AG04450 (cell line): ENCODE data around the gene LRRC57. TPM values are rescaled to one million over a fixed set of nuclear protein-coding genes. Genes with fewer than 3 reads are reported as not detected.
A peak's percentile ranks its signal among the peaks of the same experiment; 100 is the strongest.

Experiments used
- CTCF ChIA-PET: fragments of 300-600, 350-600 bp; formaldehyde crosslinking; extraction: SDS; loops from one replicate; lab custom pipeline; 2022; ENCODE audit warnings: antibody characterized with exemption, inconsistent platforms; lab: Charles Lee
- POLR2A ChIA-PET: fragments of 350-600 bp; formaldehyde crosslinking; extraction: SDS; loops from one replicate; lab custom pipeline; 2021; ENCODE audit warnings: antibody characterized with exemption, inconsistent platforms; lab: Yijun Ruan, JAX
- DNase-seq: peaks from one replicate; pipeline ENCODE4 v3.0.0-alpha.2; 2011; ENCODE audit warnings: low read depth, low spot score
- H3K27ac ChIP-seq: one replicate; pipeline ENCODE4 v1.5.1; 2012; ENCODE audit warnings: low read depth, low read length, control low read depth
- H3K27me3 ChIP-seq: one replicate; pipeline ENCODE4 v1.6.0; 2012; ENCODE audit warnings: low read length; ENCODE audit not compliant: control insufficient read depth, insufficient read depth
- H3K4me3 ChIP-seq: 2 replicates; pipeline ENCODE4 v1.5.1; 2011; ENCODE audit warnings: mild to moderate bottlenecking, low read depth, low read length, control low read depth
- H3K9me3 ChIP-seq: 2 replicates; pipeline ENCODE4 v1.5.1; 2012; ENCODE audit warnings: low read length; ENCODE audit not compliant: control insufficient read depth, insufficient read depth
- polyA plus RNA-seq: library from polyadenylated mRNA; depleted of rRNA; stranded (reverse); fragments of >200 nt; gene quantifications from 2 replicates; pipeline ENCODE4 v1.2.3, GENCODE V29; 2011; rRNA removed
- TF ChIP-seq, protein P1 (sequence below): IDR thresholded peaks from 2 replicates; pipeline ENCODE4 v1.5.1; 2011; ENCODE audit warnings: low read depth, low read length, control low read depth, inconsistent platforms

LRRC57 gene
- polyA plus RNA-seq, 1 experiment = 18.3 TPM

DNA sequence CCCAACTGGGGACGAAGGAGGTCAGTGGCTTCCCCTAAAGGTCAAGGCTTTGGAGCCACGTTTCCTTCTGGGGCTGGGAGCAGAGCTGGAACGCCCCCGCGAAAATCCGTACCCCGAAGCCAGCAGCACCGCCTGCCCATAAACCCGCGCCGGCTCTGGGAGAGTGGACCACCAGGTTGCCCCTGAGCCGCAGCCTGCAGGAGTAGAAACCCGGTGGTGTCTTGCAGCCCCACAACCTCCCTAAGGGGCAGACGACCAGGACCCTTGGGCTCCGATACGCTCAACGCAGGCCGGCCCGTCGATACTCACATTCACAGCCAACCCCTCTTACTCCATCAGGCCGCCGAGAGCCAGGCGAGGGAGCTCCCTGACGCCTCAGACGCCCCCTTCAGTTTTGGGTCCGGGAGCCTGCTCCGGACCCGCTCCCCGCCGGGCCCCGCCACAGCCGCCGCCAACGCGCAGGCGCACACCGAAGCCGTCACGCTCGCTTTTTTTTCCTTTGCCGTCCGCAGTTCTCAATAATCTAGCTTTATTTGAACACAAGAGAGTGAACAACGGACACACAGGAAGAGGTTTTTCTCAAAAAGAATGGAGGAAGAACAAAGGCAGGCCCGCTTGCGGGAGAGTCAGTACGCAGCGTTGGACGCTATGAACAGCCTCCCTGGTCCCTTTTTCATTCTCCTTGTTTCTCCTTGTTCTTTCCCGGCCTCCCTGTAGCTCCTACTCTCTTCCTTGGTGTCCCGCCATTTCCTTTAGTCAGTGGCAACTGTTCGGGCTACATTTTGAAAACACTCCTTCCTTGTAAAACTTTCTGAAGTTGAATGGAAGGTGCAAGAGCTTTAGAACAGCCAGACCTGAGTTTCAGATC is 57.7 kb downstream of the LRRC57 start, which contains the start of gene ZNF106:
Gene ZNF106 (minus strand): TSS at position 471 of the 868 bp plus-strand sequence. CDS start 18,852 bp downstream, outside the sequence.
- ChIA-PET CTCF (interaction anchor here (0.8 to 1.6 kb wide), 2 partner anchors 14 to 160 kb away, joined by 4 to 6 read pairs; no protein-coding TSS in a partner anchor), POLR2A (interaction anchor here (0.5 to 2.0 kb wide), 8 partner anchors 8 to 218 kb away, joined by 3 to 8 read pairs (median 4); partner anchors contain the start of genes GANC, HAUS2, LRRC57 and STARD9)
- Histone ChIP-seq H3K4me3 (peak within 1 kb of the TSS; percentile 77), H3K27ac (peak within 1 kb of the TSS; percentile 99), H3K9me3 (no peaks in the 10 kb centered on the region; the same call in 1 of the 2 replicates), H3K27me3 (no peaks in the 10 kb centered on the region)
- TF ChIP-seq, protein P1, sequence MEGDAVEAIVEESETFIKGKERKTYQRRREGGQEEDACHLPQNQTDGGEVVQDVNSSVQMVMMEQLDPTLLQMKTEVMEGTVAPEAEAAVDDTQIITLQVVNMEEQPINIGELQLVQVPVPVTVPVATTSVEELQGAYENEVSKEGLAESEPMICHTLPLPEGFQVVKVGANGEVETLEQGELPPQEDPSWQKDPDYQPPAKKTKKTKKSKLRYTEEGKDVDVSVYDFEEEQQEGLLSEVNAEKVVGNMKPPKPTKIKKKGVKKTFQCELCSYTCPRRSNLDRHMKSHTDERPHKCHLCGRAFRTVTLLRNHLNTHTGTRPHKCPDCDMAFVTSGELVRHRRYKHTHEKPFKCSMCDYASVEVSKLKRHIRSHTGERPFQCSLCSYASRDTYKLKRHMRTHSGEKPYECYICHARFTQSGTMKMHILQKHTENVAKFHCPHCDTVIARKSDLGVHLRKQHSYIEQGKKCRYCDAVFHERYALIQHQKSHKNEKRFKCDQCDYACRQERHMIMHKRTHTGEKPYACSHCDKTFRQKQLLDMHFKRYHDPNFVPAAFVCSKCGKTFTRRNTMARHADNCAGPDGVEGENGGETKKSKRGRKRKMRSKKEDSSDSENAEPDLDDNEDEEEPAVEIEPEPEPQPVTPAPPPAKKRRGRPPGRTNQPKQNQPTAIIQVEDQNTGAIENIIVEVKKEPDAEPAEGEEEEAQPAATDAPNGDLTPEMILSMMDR = 0 out of 2 replicates have a peak, but pooled peaks have one; percentile 20
- peak; percentile 72 for DNase-seq

DNA sequence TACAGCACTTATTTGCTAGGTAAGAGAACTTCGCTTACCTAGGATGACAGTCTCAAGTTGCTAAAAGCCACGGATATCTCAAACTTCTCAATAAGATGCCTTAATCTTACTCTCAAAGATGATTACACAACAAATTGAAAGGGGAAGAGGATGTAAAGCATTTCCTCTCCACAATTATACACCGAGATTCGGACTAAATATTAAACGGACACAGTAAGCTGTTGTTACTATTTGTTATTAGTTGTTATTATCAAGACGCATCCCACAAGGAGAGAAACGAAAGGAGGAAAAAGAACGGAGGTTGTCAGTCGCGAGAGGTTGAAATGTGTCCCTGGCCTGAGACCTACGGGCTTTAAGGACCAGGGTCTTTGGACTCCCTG is 58.3 kb downstream of the LRRC57 start:
- TF ChIP-seq, protein P1 = no peak
- Histone ChIP-seq H3K27me3 (no peaks in the 10 kb centered on the region), H3K27ac (peak overlapping the region; percentile 99), H3K9me3 (no peaks in the 10 kb centered on the region; the same call in 1 of the 2 replicates), H3K4me3 (peak overlapping the region; percentile 77)
- CTCF ChIA-PET = interaction anchor here (0.8 to 1.6 kb wide), 3 partner anchors 13 to 282 kb away, joined by 4 to 6 read pairs (median 4); partner anchors contain the start of gene VPS39
- POLR2A ChIA-PET = interaction anchor here (0.9 to 2.0 kb wide), 2 partner anchors 9 to 33 kb away, joined by 4 to 8 read pairs; no protein-coding TSS in a partner anchor
- no peak for DNase-seq

Other genes starting within 250 kb of the LRRC57 start
- gene CAPN3, start 189.3 kb downstream of the LRRC57 start, polyA plus RNA-seq = 1.1 and 1.2 TPM in 2 replicates
- gene ZNF106, start 57.7 kb downstream of the LRRC57 start, polyA plus RNA-seq = 60.8 and 67.4 TPM in 2 replicates
- gene SNAP23, start 53.2 kb downstream of the LRRC57 start, polyA plus RNA-seq = 65.9 and 83.7 TPM in 2 replicates
- 26.4 and 30.6 TPM in 2 replicates for gene HAUS2, start within 50 bp of the LRRC57 start, polyA plus RNA-seq
- 2.2 and 3.0 TPM in 2 replicates for gene STARD9, start 26.8 kb upstream of the LRRC57 start, polyA plus RNA-seq
- 3.9 and 4.4 TPM in 2 replicates for gene CDAN1, start 188.3 kb upstream of the LRRC57 start, polyA plus RNA-seq